ENCODE results near the gene GAPDHS. TPM values are rescaled to one million over a fixed set of nuclear protein-coding genes. Genes with fewer than 3 reads are reported as not detected.

Gene GAPDHS
- total RNA-seq, 4 donors from 2014 or later: not detected

DNA sequence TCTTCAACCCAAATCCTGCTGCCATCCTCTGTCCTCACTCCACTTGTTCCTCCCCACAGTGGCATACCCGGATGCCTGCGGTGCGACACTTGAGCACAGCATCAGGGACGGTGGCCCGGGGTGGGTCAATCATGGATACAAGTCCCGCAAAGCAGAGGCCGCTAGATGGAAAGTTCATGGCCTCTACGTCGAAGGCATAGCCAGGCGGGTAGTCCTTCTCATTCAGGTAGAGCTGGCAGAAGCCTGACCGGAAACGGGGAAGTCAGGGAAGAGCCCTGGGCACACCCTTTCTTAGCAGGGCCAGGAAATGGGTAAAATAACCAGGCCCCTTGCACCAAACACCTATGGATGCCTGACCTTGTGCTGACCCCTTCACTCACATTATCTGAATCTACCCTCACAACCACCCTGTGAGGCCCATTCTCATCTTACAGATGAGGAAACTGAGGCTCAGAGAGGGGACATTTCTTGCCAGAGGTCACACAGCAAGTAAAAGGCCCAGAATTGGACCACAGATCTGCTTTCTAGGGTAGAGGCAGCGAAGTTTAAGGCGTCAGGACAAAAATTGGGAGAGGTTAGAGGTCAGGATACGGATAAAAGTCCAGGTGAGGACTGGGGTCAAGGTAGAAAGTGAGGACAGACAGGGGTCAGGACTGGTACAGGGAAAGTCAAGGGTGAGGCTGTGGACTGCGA lies 23.7 kb downstream of the GAPDHS start:
- Histone ChIP-seq H3K27me3 (peaks cover 53% of the 10 kb centered on the region), H3K4me1 (peaks cover 0 to 16% (median 7%) of the 10 kb centered on the region in 3 donors), H3K27ac (no peak overlapping the region), H3K36me3 (no peaks in the 10 kb centered on the region), H3K4me3 (peak overlapping the region in 1 of 2 donors; percentile 44), H3K9me3 (peaks cover 0 to 8% (median 0%) of the 10 kb centered on the region in 3 donors)
- TF ChIP-seq POLR2AphosphoS5 (IDR thresholded peaks at IDR 0.05) (no peak), EP300 (IDR thresholded peaks at IDR 0.05) (no peak), CTCF (IDR thresholded peaks at IDR 0.05) (no peak), POLR2A (IDR thresholded peaks at IDR 0.05) (no peak)
- ATAC-seq: no peak
- 68 to 92% methylated on average over 2 to 7 of the region's 16 CpGs for WGBS, 2 donors (ENCODE audit: low coverage in 1 of 2)

DNA sequence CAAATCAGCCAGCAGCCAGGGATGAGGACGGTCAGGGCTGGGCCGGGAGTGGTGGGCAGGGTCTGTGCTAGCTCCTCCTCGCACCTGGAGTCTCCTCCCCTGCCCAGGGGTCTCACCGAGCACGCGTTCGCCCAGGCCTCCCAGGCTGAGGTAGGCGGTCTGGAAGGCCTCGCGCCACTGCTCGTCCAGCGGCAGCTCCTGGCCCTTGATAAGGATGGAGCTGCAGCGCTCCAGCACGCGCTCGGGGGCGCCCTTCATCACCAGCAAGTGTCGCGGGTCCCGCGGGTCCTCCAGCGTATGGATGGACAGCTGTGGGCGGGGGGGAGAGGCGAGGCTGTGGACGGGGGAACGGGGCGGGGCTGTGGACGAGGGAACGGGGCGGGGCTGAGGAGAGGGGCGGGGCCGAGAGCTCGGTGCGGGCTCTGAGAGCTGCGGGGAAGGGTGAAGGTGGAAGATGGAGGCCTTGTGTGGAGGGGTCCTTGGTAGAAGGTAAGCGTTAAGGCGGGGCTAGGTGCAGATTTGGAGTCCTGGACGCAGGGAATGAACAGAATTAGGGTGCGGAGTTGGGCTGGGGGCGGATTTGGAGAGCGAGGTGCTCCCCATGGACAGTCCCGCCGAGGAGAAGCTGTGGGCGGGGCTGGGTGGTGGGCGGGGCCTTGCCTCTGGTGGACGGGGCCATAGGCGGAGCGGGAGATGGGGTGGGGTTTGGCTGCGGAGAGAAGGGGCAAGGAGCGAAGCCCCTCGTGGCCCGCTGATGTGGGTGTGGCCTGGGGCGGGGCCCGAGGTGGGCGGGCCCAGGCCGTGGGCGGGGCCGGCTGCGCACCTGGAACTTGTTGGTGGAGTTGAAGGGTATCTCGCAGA lies 24.5 kb downstream of the GAPDHS start:
- Histone ChIP-seq H3K27ac (no peak overlapping the region), H3K4me1 (peaks cover 0 to 16% (median 7%) of the 10 kb centered on the region in 3 donors), H3K36me3 (no peaks in the 10 kb centered on the region), H3K9me3 (peaks cover 0 to 8% (median 0%) of the 10 kb centered on the region in 3 donors), H3K27me3 (peaks cover 60% of the 10 kb centered on the region), H3K4me3 (peak overlapping the region in 1 of 2 donors; percentile 44)
- WGBS, 2 donors (ENCODE audit: low coverage in 1 of 2): 0 to 3% methylated on average over 4 to 19 of the region's 60 CpGs
- ATAC-seq: peak; percentile 61
- TF ChIP-seq POLR2A (IDR thresholded peaks at IDR 0.05) (no peak), POLR2AphosphoS5 (IDR thresholded peaks at IDR 0.05) (no peak), CTCF (IDR thresholded peaks at IDR 0.05) (no peak), EP300 (IDR thresholded peaks at IDR 0.05) (no peak)

DNA sequence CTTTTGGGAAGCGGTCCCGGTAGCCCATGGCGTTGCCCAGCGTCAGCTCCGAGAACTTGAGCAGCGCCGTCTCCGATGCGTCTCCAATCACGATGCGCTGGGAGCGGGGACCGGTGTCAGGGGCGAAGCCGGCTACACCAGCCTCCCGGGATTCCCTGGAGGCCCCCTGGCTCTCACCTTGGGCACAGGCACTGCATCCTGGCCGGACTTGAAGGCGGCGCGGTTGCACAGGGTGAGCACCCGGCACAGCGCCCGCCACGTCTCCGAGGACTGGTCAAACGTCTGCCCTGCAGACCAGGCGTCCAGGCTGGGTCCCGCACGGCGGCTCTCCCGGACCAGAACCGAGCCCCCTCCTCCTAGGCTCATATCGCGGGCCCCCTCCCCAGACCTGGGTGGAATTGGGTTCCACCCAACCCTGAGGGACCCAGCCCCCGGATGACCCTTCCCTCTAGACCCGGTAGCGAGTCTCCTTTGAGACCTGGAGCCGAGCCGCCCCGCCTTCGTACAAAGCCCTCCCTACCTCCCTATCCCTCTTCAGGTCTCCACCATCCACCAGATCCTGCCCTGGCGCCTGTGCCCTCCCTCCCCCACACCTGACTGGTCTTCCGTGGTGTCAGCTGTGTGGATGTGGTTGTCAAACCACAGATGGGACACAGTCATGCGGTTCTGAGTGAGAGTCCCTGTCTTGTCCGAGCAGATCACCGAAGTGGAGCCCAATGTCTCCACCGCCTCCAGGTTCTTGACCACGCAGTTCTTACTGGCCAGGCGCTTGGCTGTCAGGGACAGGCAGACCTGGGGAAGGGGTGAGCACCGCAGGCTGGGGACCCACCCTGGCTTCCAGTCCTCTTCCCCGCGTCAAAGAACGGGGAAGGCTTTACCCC lies 25.4 kb downstream of the GAPDHS start:
- no peak overlapping the region for H3K27ac ChIP-seq
- peaks cover 0 to 16% (median 7%) of the 10 kb centered on the region in 3 donors for H3K4me1 ChIP-seq
- H3K9me3 ChIP-seq: peaks cover 0 to 8% (median 0%) of the 10 kb centered on the region in 3 donors
- H3K27me3 ChIP-seq: peaks cover 69% of the 10 kb centered on the region
- H3K4me3 ChIP-seq: peak overlapping the region in 1 of 2 donors; percentile 44
- H3K36me3 ChIP-seq: no peaks in the 10 kb centered on the region
- 0 to 80% methylated on average over 1 to 2 of the region's 53 CpGs for WGBS, 2 donors (ENCODE audit: low coverage in 1 of 2)
- ATAC-seq: no peak
- TF ChIP-seq POLR2A (IDR thresholded peaks at IDR 0.05) (no peak), EP300 (IDR thresholded peaks at IDR 0.05) (no peak), CTCF (IDR thresholded peaks at IDR 0.05) (no peak), POLR2AphosphoS5 (IDR thresholded peaks at IDR 0.05) (no peak)

- 28% methylated on average over 3 of the region's 11 CpGs; no CpG with 5 or more reads in 1 of the 2 donors for WGBS, 2 donors (ENCODE audit: low coverage in 1 of 2)
- Histone ChIP-seq H3K4me3 (no peak overlapping the region), H3K9me3 (peaks cover 0 to 8% (median 0%) of the 10 kb centered on the region in 3 donors), H3K36me3 (no peaks in the 10 kb centered on the region), H3K4me1 (peaks cover 0 to 16% (median 7%) of the 10 kb centered on the region in 3 donors), H3K27ac (no peak overlapping the region), H3K27me3 (peaks cover 73% of the 10 kb centered on the region)
- ATAC-seq: no peak
- TF ChIP-seq EP300 (IDR thresholded peaks at IDR 0.05) (no peak), POLR2A (IDR thresholded peaks at IDR 0.05) (no peak), POLR2AphosphoS5 (IDR thresholded peaks at IDR 0.05) (no peak), CTCF (IDR thresholded peaks at IDR 0.05) (no peak)
These were observed 26.0 kb downstream of the GAPDHS start for GRCh38 chr19:35559281-35559659.

Measured in gastroesophageal sphincter (tissue), 4 donors.